Activated CD4-positive, alpha-beta T cell treated with anti-CD3 and anti-CD28 coated beads for 1 hour (primary cell): ENCODE measurements around the gene CLCN4.

ENCODE experiments used
- DNase-seq: peaks from one replicate; pipeline ENCODE4 v3.0.0-alpha.2; 2020

The CLCN4 gene

DNA sequence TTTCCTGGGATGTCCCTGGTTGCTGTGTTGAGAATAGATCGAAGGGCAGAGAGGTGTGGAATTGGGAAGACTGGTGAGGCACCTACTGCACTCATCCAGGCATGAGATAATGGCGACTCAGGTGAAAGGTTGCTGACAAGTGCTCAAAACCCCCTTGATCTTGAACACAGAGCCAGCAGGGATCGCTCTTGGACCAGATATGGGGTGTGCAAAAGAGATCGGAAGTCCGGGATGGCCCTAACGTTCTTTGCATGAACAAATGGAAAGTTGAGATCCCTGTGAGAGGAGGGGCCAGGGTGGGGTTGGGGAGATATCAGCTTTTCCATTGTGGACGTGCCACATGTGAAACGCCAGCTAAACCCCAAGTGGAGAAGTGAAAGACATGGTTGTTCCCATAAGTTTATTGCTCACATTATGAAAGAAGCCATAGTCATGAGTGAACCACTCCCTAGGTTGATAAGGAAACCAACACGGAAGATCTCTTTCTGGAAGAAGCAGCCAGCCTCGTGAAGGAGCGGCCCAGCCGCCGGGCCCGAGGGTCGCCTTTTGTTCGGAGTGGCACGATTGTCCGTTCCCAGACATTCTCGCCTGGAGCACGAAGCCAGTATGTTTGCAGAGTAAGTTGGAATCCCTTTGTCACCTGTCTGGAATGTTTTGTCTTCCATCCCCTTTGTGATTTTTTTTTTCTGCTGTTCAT, 22.6 kb upstream of the CLCN4 start:
- no peak for DNase-seq

DNA sequence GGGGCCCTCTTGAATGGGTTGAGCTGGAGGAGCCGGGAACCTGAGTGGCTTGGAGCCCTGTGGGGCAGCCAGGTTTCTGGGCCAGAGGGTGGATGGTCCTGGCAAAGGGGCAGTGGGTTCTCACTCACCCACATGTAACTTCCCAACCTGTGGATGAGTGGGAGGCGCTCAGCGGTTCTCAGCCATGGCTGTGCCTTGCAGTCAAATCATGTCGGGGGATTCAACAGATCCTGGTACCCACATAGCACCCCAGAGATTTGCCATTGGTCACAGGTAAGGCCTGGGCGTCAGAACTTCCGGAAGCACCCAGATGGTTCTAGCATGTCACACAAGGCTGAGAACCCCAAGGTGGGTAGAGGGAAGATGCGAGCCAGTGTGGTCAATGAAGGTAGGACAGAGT, 21.9 kb upstream of the CLCN4 start:
- no peak for DNase-seq

DNA sequence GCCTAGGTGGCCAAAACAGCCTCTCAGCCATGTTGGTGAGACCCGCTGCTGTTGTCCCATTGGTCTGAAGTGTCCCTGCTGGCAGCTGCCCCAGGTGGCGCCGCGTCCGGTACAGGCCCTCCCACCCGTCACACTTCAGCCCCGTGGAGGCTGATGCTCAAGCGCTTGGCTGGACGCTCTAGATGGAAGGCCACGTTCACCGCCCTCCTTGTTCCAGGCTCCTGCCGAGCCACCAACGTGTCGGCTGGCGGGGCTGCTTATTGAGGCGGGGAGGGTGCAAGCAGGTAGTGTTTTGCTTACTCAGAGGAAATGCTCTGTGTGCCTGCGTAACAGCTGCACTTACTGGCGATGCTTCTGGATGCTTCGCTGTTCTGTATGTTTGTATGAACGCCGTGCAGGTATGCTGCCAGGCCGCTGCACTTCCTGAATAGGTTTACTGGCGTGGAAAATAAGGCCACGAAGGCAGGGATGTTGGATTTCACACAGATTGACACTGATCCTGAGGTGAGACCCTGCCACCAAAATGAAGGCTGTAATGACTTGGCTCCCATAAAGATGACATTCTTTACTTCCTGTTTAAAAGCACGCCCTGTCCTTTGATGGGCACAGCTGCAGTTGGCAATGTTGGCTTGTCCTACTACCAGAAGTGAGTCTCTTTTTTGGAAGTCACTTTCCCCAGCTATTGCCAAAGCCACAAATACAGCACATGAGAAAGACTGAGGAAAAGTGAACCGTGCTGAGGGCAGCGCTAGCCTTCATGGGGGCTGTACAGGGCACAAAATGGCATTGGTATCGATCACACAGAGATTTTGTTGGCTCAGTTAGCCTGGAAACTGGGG, 21.0 kb upstream of the CLCN4 start:
- DNase-seq = no peak

DNA sequence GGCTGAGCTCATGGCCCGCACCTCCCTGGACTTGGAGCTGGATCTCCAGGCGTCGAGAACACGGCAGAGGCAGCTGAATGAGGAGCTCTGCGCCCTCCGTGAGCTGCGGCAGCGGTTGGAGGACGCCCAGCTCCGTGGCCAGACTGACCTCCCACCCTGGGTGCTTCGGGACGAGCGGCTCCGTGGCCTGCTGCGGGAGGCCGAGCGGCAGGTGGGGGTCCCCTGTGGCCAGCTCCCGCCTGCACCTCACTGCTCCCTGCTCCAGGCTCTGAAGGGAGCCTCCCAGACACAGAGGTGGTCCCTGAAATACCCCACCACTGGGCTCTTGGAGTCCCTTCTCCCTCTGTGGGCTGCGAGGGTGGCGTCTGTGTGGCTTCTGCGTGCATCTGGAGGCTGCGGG, 18.0 kb upstream of the CLCN4 start:
- DNase-seq = no peak

DNA sequence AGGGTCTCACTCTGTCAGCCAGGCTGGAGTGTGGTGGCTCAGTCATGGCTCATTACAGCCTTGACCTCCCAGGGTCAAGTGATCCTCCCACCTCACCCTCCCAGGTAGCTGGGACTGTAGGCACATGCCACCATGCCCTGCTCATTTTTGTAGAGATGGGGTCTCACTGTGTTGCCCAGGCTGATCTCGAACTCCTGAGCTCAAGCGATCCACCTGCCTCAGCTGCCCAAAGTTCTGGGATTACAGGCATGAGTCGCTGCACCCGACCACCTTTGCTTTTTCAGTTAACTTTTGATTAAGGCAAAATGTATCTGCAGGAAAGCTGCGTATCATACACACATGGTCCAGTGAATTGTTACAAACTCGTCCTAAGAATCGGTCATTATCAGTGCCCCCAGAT, 16.5 kb upstream of the CLCN4 start:
- no peak for DNase-seq

DNA sequence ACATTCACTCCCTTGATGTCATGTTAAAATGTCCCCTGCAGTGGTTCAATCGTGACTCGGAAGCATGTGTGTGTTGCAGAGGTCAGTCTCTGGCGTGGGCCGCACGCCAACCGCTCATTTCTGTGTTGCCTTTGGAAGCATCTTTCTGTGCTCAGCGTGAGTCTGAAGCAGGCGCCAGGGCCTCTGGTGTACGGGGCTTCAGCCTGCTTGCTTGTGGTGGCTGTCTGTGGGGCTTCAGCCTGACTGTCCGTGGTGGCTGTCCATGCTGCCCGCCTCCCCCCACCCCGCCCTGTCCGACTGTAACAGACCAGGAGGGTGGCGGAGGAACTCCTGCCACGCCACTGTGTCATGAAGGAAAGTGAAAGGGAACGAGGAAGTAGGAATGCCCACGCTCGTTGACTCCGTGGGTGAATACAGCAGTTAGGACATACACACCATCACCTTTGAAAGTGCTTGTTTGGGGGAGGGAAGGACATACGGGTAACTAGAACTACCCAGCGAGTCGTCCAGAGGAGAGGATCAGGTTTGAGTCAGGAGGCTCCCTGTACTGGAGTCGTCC, 14.7 kb upstream of the CLCN4 start:
- no peak for DNase-seq

- no peak for DNase-seq
Observed at GRCh38 chrX:10143071-10143983, 13.4 kb upstream of the CLCN4 start.

DNA sequence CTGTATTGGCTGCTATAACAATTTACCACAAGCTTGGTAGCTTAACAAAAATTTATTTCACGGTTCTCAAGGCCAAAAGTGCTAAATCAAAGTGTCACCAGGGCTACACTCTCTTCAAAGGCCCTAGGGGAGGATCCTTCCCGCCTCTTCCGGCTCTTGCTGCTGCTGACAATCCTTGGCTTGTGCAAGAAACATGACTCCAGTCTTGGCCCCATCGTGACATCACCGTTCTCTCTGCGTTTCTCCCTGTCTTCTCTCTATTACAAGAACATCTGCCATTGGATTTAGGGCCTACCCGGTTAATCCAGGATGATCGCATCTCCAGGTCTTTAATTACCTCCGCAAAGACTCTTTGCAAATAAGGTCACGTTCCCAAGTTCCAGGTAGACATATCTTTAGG, 10.4 kb upstream of the CLCN4 start:
- DNase-seq = no peak

GRCh38 chrX:10152086-10152485, 4.7 kb upstream of the CLCN4 start:
- DNase-seq = no peak

DNA sequence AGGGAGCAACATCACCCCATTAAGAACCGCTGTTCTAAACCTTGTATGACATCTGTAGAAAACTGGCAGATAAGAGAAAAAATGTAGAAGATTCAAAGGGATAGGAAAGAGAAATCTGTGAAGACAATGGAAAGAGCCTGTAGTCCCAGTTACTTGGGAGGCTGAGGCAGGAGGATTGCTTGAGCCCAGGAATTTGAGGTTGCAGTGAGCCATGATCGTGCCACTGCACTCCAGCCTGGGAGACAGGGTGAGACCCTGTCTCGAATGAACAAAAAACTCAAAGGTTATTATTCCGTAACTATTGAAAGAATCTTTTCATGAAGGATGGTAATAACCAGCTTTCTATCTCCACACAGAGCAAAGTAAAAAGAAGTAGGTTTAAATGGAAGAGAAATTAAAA, 1.6 kb upstream of the CLCN4 start:
- no peak for DNase-seq

GRCh38 chrX:10157032-10157341, 212 bp downstream of the CLCN4 start:
- no peak for DNase-seq

DNA sequence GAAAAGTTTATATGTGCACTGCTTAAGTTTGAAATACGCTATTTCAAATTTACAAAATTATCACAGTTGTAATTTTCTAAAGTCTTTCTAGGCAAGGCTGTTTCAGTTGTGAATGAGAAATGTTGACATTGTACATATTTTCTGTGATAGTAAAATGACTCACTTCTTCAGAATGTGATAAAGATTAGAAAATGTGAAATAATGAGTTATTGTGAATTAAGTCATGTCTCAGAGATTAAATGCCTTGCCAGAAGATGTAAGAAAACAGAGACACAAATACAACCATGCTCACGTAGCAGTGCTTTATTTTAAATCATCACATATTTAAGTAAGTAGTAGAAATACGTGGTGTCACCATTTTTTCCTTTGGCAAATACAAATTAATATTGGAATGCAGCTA, 768 bp downstream of the CLCN4 start:
- DNase-seq = no peak

DNA sequence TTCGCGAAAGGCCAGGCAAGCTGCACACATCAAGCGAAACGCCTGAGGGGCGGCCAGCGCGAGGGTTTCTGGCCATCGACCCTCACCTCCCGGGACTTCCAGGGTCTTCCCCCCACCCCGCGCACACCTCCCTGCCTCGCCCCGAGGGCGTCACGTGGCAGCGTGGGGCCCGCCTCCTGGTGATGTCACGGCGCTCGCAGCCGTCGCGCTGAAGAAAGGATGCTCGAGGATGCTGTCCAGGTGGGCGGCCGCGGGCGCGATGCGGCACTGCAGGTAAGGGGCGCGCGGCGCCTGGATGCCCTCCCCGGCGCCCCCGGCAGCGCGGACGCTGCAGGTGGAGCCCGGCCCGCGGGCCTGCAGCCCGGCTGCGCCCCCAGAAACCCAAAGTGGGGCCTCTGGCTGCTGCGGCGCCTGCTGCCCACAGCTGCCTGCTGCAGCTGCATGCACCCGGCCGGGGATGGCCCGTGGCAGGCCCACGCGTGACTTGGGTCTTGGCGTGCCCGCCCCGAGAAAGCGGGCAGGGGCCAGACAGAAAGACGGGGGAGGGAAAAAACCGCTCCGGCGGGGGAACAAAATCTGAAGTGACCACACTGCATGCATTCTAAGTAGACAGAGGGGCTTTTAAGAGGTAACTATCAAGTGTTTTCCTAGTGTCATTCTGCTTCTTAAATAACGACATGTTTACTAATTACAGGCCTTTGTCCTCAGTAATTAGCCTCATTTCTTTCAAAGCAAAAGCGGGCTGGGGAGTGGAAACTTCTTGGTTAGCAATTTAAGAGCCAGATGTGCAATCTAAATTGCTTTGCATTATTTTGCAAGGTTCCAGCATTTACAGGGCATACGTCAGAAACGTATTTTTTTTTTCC, 1.7 kb downstream of the CLCN4 start:
- DNase-seq = no peak

DNA sequence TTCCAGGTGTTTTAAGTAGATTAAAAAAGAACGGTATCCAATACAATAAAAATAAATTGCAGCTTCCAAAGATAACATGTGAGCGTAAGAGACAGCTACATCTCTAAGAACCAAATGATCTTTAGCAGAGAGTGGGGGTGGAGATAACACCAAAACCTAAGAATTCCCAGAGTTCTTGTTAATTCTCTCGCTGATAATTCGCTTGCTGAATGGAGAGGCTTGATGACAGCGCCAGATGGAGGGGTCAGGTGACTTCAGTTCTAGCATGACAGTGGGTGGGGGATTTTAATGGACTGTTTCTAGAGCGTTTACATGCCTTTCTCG, 2.3 kb downstream of the CLCN4 start:
- no peak for DNase-seq

DNA sequence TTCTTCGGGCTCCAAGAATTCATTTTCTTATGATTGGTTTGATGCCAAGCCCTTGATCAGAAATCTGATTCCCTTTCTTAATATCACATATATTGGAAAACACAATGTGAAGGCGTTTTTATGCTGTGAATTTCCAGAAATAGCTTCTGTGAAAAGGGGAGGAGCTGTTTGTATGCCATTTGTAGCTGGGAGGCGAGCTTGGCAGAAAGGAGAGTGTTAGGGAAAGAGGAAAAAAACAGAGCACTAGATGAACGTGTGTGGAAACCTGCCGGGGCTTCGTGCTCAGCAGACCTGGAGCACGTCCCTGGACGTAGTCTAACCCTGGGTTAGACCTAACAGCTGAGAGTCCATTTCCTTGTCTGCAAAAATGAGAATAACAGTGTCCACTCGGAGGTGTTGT, 3.4 kb downstream of the CLCN4 start:
- DNase-seq = no peak

GRCh38 chrX:10163031-10163430, 6.3 kb downstream of the CLCN4 start:
- no peak for DNase-seq

- DNase-seq = no peak
Observed at GRCh38 chrX:10164879-10165278, 8.1 kb downstream of the CLCN4 start.

DNA sequence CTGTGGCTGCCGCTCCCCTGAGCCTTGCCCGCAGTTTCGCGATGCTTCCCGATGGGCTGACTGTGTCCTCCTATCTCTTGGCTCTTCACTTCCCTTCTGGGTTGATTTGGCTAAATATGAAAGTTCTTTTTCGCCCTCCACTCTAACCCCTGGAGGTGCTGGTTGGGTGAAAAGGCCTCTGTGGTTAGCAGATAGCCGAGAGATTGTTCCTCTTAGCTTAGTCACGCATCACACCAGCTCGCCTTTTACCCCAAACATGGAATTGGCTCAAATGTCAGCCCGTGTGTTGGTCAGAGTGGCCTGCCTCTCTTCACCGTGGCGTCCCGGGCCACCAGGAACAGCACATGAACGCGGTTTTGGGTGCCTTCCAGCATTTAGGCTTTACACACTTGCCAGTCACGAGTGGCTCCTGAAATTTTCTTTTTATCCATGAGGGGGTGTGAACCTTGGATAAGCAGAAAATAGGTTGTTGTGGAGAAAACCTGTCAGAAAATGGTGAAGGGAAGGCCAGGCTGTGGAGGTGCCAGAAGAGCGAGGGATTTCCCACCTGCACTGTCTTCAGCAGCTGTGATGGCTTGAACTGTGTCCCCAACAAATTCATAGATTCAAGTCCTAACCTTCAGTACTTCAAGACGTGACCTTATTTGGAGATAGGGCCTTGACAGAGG, 8.9 kb downstream of the CLCN4 start:
- DNase-seq = no peak

DNA sequence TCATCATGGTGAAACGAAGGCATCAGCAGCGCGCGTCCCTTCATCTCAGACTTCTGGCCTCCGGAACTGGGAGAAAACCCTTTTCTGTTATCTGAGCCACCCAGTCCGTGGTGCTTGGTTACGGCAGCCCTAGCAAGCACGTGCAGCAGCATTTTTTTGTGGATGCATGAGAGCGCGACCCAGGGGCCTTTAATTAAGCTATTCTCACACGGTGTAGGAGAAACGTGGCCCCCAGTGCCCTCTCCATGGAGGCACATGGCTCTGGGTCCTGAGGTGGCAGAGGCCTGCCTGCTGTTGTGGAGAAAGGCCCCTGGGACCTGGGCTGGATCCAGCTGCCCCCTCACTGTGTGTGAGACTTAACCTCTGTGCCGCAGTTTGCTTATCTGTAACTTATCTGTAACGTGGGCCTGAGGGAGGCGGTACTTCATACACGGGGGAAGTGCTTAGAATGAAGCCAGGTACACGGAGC, 9.5 kb downstream of the CLCN4 start:
- DNase-seq = no peak

- DNase-seq = no peak
Observed at GRCh38 chrX:10166731-10167151, 10.0 kb downstream of the CLCN4 start.

DNA sequence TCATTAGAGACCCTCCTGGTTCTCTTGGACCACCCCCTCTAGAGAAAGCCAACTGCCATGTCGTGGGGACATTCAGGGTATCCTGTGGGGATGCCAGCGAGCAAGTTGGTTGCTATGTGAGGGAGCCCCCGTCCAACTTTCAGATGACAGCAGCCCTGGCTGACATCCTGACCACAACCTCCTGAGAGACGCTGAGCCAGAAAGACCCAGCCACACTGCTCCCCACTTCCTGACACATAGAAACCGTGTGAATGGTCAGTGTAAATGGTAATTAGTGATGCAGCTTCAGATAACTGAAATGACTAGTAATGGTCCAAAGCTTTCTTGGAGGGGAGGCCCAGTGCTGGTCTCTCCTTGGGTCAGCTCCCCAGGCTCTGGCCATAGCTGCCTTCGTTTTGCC, 10.8 kb downstream of the CLCN4 start:
- no peak for DNase-seq

- no peak for DNase-seq
Observed at GRCh38 chrX:10168226-10168625, 11.5 kb downstream of the CLCN4 start.
